Mononuclear cell (primary cell): ENCODE measurements around the gene TBC1D22A. TPM values are rescaled to one million over a fixed set of nuclear protein-coding genes. Genes with fewer than 3 reads are reported as not detected.
"Not testable (repeated sequence)": the region's sequence is repeated elsewhere in the genome, so short reads cannot be mapped to it uniquely, and the experiment has no call there.

Experiments used
- H3K27me3 ChIP-seq: 2 replicates; pipeline ENCODE4 v1.6.0; 2011; ENCODE audit warnings: low read length, control low read depth; ENCODE audit not compliant: insufficient read depth
- H3K4me1 ChIP-seq: 2 replicates; pipeline ENCODE4 v1.5.1; 2011; ENCODE audit warnings: mild to moderate bottlenecking, low read length, control low read depth; ENCODE audit not compliant: insufficient read depth
- H3K4me3 ChIP-seq: 2 replicates; pipeline ENCODE4 v1.5.1; 2011; ENCODE audit warnings: mild to moderate bottlenecking, low read length, moderate library complexity
- H3K9me3 ChIP-seq: 2 replicates; pipeline ENCODE4 v1.5.1; 2011; ENCODE audit warnings: low read depth, mild to moderate bottlenecking, control low read depth, low read length
- total RNA-seq: library from RNA; depleted of rRNA; stranded (reverse); fragments of >200 nt; gene quantifications from one replicate; pipeline ENCODE4 v1.2.3, GENCODE V29; 2012

TBC1D22A gene
- total RNA-seq, 1 donor: 14.1 TPM

GRCh38 chr22:46732513-46732912, 29.9 kb upstream of the TBC1D22A start:
- no peaks in the 10 kb centered on the region for H3K9me3 ChIP-seq
- peaks cover 56% of the 10 kb centered on the region for H3K4me1 ChIP-seq
- H3K4me3 ChIP-seq: no peak overlapping the region
- no peaks in the 10 kb centered on the region for H3K27me3 ChIP-seq

DNA sequence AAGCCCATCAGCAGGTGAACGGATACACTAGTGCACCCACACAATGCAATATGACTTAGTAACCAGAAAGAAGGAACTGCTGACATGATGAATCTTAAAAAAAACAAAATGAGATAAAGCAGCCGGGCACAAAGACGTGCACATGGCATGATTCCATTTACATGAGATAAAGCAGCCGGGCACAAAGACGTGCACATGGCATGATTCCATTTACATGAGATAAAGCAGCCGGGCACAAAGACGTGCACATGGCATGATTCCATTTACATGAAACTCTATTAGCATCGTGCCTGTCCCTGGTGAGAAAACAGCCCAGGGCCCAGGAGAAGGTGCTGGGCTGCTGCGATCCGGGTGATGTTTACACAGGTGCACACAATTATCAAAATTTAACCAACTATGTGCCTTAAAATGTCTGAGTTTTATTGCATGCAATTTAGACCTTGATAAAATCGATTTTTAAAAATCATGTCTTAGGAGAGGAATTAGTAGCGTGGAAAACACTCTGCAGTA, 28.2 kb upstream of the TBC1D22A start:
- not testable (repeated sequence) for H3K27me3 ChIP-seq, H3K4me3 ChIP-seq, H3K9me3 ChIP-seq
- H3K4me1 ChIP-seq: peaks cover 63% of the 10 kb centered on the region

GRCh38 chr22:46734830-46735453, 27.5 kb upstream of the TBC1D22A start:
- Histone ChIP-seq H3K4me1 (peaks cover 69% of the 10 kb centered on the region), H3K4me3 (no peak overlapping the region), H3K9me3 (no peaks in the 10 kb centered on the region), H3K27me3 (no peaks in the 10 kb centered on the region)

DNA sequence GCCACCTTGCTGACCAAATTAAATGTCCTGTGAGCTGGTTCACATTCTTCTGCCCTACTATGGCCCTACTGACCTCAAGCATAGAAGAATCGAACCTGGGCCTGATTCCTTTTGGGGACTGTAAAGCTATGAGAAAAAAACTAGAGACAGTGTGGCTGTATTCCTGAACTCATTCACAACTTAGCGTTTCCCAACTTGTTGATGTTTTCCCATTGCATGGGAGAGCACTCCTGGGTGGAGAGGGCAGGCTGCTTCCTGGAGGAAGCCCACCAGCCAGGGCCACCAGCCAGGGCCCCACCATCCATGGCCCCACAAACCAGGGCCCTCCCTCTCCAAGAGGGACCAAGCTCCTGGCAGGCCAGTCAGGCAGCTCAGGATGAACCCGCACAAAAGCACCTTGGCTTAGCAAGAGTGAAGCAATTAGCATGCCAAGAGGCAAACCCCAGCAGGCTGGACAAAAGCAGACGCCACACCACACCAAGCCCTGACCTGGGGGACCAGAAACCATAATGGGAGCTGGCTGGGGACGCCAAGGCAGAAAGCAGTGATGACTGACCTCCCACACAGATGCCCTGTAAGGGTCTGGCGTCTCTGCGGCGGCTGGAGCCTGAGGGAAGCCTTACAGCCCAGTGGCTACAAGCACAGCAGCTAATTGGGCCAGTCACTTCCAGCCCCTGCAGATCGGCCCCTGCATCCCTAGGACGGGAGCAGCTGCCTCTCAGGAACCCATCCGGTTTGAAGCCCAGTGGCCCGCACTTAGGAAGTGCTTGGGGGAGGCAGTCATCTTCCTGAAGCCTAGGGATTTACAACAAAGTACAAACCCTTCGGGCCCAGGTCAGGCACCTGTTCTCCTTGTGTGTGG, 26.5 kb upstream of the TBC1D22A start:
- peaks cover 66% of the 10 kb centered on the region for H3K4me1 ChIP-seq
- no peak overlapping the region for H3K4me3 ChIP-seq
- H3K9me3 ChIP-seq: no peaks in the 10 kb centered on the region
- H3K27me3 ChIP-seq: no peaks in the 10 kb centered on the region

- Histone ChIP-seq H3K4me1 (peaks cover 60% of the 10 kb centered on the region), H3K4me3 (peak overlapping the region; percentile 72), H3K9me3 (no peaks in the 10 kb centered on the region), H3K27me3 (no peaks in the 10 kb centered on the region)
Observed at GRCh38 chr22:46736705-46737104, 25.7 kb upstream of the TBC1D22A start.

- Histone ChIP-seq H3K4me3 (peak overlapping the region; percentile 72), H3K4me1 (peaks cover 60% of the 10 kb centered on the region), H3K9me3 (no peaks in the 10 kb centered on the region), H3K27me3 (no peaks in the 10 kb centered on the region)
Observed at GRCh38 chr22:46737105-46737975, 25.1 kb upstream of the TBC1D22A start.

GRCh38 chr22:46737976-46738646, 24.3 kb upstream of the TBC1D22A start, which contains the start of gene CERK:
CERK (minus strand) TSS chr22:46738252; CDS start chr22:46738148, 104 bp downstream.
- no peaks in the 10 kb centered on the region for H3K27me3 ChIP-seq
- no peaks in the 10 kb centered on the region for H3K9me3 ChIP-seq
- H3K4me1 ChIP-seq: peaks cover 56% of the 10 kb centered on the region
- peak within 1 kb of the TSS; percentile 72 for H3K4me3 ChIP-seq

DNA sequence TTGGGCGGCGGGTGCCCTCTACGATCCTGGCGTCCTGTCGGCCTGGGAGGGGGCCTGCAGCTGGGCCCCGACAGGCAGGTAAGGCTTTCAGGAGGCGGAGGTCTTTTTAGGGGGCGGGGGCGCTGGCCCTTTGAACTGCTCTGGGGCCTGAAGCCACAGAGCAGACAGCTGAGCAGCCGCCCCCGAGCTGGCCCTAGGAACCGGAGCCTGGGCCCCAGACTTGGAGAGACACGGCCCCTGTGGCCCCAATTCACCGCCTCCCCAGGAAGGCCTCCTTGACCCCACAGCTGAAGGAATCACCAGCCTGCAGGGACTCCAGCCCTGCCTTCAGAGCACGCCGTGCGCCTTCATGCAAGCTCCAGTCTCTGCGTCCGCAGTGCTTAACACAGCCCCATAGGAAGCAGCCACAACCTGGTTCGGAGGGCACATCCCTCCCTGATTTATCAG, 23.8 kb upstream of the TBC1D22A start:
- Histone ChIP-seq H3K27me3 (no peaks in the 10 kb centered on the region), H3K4me1 (peaks cover 53% of the 10 kb centered on the region), H3K4me3 (peak overlapping the region; percentile 72), H3K9me3 (no peaks in the 10 kb centered on the region)

DNA sequence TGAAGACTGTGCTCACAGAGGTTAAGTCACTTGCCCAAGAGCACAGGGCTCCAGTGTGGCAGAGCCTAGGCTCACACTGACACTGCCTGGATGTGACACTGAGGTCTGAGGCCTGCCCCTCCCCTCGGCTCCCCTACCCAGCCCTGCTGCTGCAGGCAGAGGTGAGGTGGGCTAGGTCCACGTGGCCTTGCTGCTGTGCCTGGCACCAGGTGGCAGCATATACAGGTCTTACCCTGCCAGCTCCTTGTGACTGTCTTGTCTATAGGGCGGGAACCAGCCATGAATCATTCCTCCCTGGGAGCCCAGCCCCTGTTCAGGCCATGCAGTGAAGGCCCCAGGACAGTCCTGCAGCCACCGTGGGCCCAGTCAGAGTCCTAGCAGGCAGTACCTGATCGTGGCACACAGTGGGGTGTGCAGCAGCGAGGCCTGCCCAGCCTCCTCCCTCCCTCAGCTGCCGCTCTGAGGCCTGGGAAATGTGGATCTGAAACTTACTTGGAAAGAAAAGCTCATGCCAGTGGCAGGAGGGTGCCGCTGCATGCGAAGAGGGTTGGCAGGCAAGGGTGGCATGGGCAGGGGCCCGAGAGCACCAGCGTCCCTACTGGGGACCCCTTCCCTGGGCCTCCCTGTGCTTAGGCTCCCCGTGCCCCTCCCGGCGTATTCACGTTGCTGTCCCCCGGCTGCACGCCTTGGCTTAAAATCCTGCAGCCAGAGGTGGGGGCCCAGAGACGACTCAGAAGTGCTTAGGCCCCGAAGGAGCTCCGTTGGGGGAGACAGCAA, 23.2 kb upstream of the TBC1D22A start:
- H3K4me3 ChIP-seq: peak overlapping the region; percentile 72
- no peaks in the 10 kb centered on the region for H3K9me3 ChIP-seq
- peaks cover 46% of the 10 kb centered on the region for H3K4me1 ChIP-seq
- H3K27me3 ChIP-seq: no peaks in the 10 kb centered on the region

- Histone ChIP-seq H3K4me3 (no peak overlapping the region), H3K27me3 (no peaks in the 10 kb centered on the region), H3K9me3 (no peaks in the 10 kb centered on the region), H3K4me1 (peaks cover 28% of the 10 kb centered on the region)
Observed at GRCh38 chr22:46740910-46741780, 21.3 kb upstream of the TBC1D22A start.

DNA sequence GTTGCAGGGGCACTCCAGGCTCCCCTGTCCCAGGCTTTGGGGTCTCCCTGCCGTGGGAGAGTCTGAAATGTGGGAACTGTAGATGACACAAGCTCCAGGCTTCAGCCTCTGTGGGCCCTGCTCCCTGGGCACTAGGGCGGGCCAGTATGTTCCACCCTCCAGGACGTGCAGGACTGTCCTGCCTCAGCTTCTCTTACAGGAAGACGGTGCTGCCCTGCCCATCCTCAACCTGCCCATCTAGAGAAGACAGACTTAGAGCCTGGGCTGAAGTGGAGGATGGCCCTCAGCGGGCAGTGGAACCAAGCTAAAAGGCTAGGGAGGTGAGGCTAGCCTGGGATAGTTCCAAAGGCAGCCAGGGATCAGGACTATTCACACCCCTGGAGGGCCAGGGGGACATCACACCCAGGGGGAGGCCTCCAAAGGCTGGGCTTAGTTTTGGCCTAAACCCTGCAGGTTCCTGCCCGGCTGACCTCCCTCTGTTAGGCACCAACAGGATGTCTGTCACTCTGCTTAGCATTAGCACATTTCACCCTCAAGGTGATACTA, 20.4 kb upstream of the TBC1D22A start:
- H3K4me1 ChIP-seq: peaks cover 19% of the 10 kb centered on the region
- H3K27me3 ChIP-seq: no peaks in the 10 kb centered on the region
- H3K4me3 ChIP-seq: no peak overlapping the region
- H3K9me3 ChIP-seq: no peaks in the 10 kb centered on the region

DNA sequence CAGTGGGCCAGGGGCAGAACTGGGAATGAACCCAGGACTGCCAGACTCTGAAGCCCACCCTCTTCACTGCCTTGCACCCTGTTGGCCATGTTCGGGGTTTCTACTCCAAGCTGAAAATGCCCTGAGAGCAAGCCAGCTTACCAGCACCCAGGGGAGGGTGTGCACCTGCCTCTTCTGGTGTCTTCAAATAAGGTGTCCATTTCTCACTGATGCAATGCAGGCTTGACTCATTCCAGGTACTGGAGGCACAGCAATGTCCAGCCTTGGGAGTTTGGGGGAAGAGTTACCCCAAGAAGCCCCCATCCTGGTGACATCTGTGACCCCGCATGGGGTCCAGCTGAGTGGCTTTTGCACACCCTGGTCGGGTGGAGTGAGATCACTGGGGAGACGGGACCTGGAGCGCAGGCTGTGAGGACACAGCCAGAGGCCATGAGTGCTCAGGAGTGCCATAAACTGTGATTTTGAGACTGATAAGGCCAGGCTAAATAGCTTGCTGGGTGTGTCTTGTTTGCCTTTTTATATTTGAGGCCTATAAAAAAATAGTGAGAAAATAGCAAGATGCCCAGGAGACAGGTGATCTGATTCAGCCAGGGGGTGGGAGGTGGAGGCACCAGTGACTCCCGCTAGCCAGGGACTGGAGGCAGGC, 19.8 kb upstream of the TBC1D22A start:
- H3K4me1 ChIP-seq: peaks cover 15% of the 10 kb centered on the region
- H3K4me3 ChIP-seq: no peak overlapping the region
- no peaks in the 10 kb centered on the region for H3K9me3 ChIP-seq
- H3K27me3 ChIP-seq: no peaks in the 10 kb centered on the region
